ENCODE data around the gene OR10H1.
"Not testable (repeated sequence)": the region's sequence is repeated elsewhere in the genome, so short reads cannot be mapped to it uniquely, and the experiment has no call there.

The OR10H1 gene

GRCh38 chr19:15815306-15815705 is at the start of gene OR10H1:
Gene OR10H1, minus strand, starts transcription at chr19:15815664. Its CDS starts 7,627 bp downstream, at chr19:15808037.
- no peak for DNase-seq

GRCh38 chr19:15864824-15865223 is 49.4 kb upstream of the OR10H1 start:
- DNase-seq = no peak

GRCh38 chr19:15863272-15863671 is 47.8 kb upstream of the OR10H1 start:
- DNase-seq = no peak

GRCh38 chr19:15862444-15862843 is 47.0 kb upstream of the OR10H1 start:
- DNase-seq = no peak

- DNase-seq = no peak
Observed at GRCh38 chr19:15860522-15860921, 45.1 kb upstream of the OR10H1 start.

- no peak for DNase-seq
Observed at GRCh38 chr19:15859187-15859586, 43.7 kb upstream of the OR10H1 start.

GRCh38 chr19:15850385-15850784 is 34.9 kb upstream of the OR10H1 start:
- DNase-seq = no peak

GRCh38 chr19:15846923-15847322 is 31.5 kb upstream of the OR10H1 start:
- DNase-seq = no peak

GRCh38 chr19:15843894-15844222 is 28.4 kb upstream of the OR10H1 start:
- not testable (repeated sequence) for DNase-seq

- DNase-seq = no peak
Observed at GRCh38 chr19:15843203-15843893, 27.9 kb upstream of the OR10H1 start.

GRCh38 chr19:15841875-15842569 is 26.6 kb upstream of the OR10H1 start:
- DNase-seq = no peak

- DNase-seq = no peak
Observed at GRCh38 chr19:15840833-15841232, 25.4 kb upstream of the OR10H1 start.

GRCh38 chr19:15839888-15840287 is 24.4 kb upstream of the OR10H1 start:
- DNase-seq = not testable (repeated sequence)

- no peak for DNase-seq
Observed at GRCh38 chr19:15838351-15838750, 22.9 kb upstream of the OR10H1 start.

- DNase-seq = no peak
Observed at GRCh38 chr19:15837221-15837731, 21.8 kb upstream of the OR10H1 start.

- peak; percentile 84 for DNase-seq
Observed at GRCh38 chr19:15836330-15837220, 21.1 kb upstream of the OR10H1 start.

- DNase-seq = not testable (repeated sequence)
Observed at GRCh38 chr19:15835565-15836329, 20.3 kb upstream of the OR10H1 start.

- not testable (repeated sequence) for DNase-seq
Observed at GRCh38 chr19:15834232-15834631, 18.8 kb upstream of the OR10H1 start.

GRCh38 chr19:15831626-15832025 is 16.2 kb upstream of the OR10H1 start:
- DNase-seq = no peak

GRCh38 chr19:15829786-15830185 is 14.3 kb upstream of the OR10H1 start:
- DNase-seq = no peak

- DNase-seq = no peak
Observed at GRCh38 chr19:15829306-15829698, 13.8 kb upstream of the OR10H1 start.

- DNase-seq = not testable (repeated sequence)
Observed at GRCh38 chr19:15828611-15829305, 13.3 kb upstream of the OR10H1 start.
